Hepatocyte (in vitro differentiated cells): Measurements from ENCODE around the gene CNTNAP2. TPM values are rescaled to one million over a fixed set of nuclear protein-coding genes. Genes with fewer than 3 reads are reported as not detected.
A peak's percentile ranks its signal among the peaks of the same experiment; 100 is the strongest.

Source experiments
- DNase-seq: peaks from one replicate; pipeline ENCODE4 v3.0.0-alpha.2; 2016; ENCODE audit warnings: low spot score
- H2AFZ ChIP-seq: fragments of 200-600 bp; sonication (generic); 2 replicates; pipeline ENCODE4 v1.6.0; 2016; ENCODE audit warnings: antibody characterized with exemption, mild to moderate bottlenecking
- H3K27ac ChIP-seq: fragments of 200-600 bp; sonication (generic); 2 replicates; pipeline ENCODE4 v1.5.1; 2016; ENCODE audit warnings: mild to moderate bottlenecking
- H3K27me3 ChIP-seq: fragments of 200-600 bp; sonication (generic); 2 replicates; pipeline ENCODE4 v1.6.1; 2016
- H3K36me3 ChIP-seq: fragments of 200-600 bp; sonication (generic); replicated peaks from 2 replicates; pipeline ENCODE4 v1.5.1; 2016; ENCODE audit warnings: low read depth; ENCODE audit not compliant: insufficient read depth
- H3K4me1 ChIP-seq: fragments of 200-600 bp; sonication (generic); 2 replicates; pipeline ENCODE4 v1.5.1; 2016; ENCODE audit warnings: mild to moderate bottlenecking, moderate library complexity; ENCODE audit not compliant: insufficient read depth
- H3K4me2 ChIP-seq: fragments of 200-600 bp; sonication (generic); 2 replicates; pipeline ENCODE4 v1.6.0; 2016
- H3K4me3 ChIP-seq: fragments of 200-600 bp; sonication (generic); 2 replicates; pipeline ENCODE4 v1.5.1; 2016; ENCODE audit warnings: mild to moderate bottlenecking
- H3K79me2 ChIP-seq: fragments of 200-600 bp; sonication (generic); 2 replicates; pipeline ENCODE4 v1.6.0; 2017; ENCODE audit warnings: mild to moderate bottlenecking
- H3K9me2 ChIP-seq: fragments of 200-600 bp; sonication (generic); replicated peaks from 2 replicates; pipeline ENCODE4 v1.6.0; 2017; ENCODE audit warnings: mild to moderate bottlenecking; ENCODE audit not compliant: insufficient read depth
- H3K9me3 ChIP-seq: fragments of 200-600 bp; sonication (generic); 2 replicates; pipeline ENCODE4 v1.5.1; 2016; ENCODE audit warnings: low read depth, mild to moderate bottlenecking
- H4K20me1 ChIP-seq: fragments of 200-600 bp; sonication (generic); 2 replicates; pipeline ENCODE4 v1.6.0; 2016; ENCODE audit warnings: mild to moderate bottlenecking; ENCODE audit not compliant: insufficient read depth, poor library complexity, severe bottlenecking
- CTCF ChIP-seq: fragments of 200-600 bp; sonication (generic); IDR thresholded peaks from 2 replicates; pipeline ENCODE4 v1.5.1; 2016; ENCODE audit warnings: antibody characterized with exemption, mild to moderate bottlenecking; ENCODE audit not compliant: poor library complexity
- EZH2 ChIP-seq: fragments of 200-600 bp; sonication (generic); IDR thresholded peaks from 2 replicates; pipeline ENCODE4 v1.6.1; 2016; ENCODE audit warnings: antibody characterized with exemption, mild to moderate bottlenecking, borderline replicate concordance
- EZH2phosphoT487 ChIP-seq: fragments of 200-600 bp; sonication (generic); IDR thresholded peaks from one replicate; pipeline ENCODE4 v1.6.1; 2018; ENCODE audit warnings: antibody characterized with exemption, mild to moderate bottlenecking, low read depth, moderate library complexity; ENCODE audit not compliant: unreplicated experiment, severe bottlenecking
- WGBS: methylation state at CpG from one replicate; pipeline ENCODE4 v1.1.6; 2016; ENCODE audit warnings: low lambda C conversion rate; ENCODE audit errors: missing lambda C conversion rate; 5-methylcytosine and 5-hydroxymethylcytosine counted together
- polyA plus RNA-seq: library from polyadenylated mRNA; unstranded; fragments of >200 nt; fragmentation: Nextera tagmentation; extraction: Ambion mirVana; gene quantifications from 2 replicates; pipeline ENCODE4 v1.2.1, GENCODE V29; 2016
- total RNA-seq: library from RNA; depleted of rRNA; stranded (reverse); fragments of >200 nt; gene quantifications from 2 replicates; pipeline ENCODE4 v1.2.3, GENCODE V29; 2014

The CNTNAP2 gene
- total and polyA plus RNA-seq, 2 experiments from 2014 or later, result 7.5 to 14.7 TPM

DNA sequence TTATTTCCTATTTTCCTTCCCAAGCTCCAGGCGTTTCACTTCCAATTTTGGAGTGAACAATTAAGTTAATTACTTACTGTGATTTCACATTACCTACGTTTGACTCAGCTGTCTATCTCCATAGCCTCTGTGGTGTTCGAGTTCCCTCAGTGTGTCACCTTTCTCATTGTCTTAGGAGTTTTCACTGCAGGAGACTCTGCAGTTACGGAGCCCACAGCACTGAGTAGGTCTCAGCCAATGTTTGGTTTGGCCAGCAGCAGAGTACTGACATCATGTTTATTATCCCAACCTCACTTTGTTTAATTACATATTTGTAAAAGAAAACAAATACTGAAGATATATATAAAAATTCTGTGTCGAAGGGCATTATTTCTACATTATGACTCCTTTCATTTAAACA is 1123.9 kb downstream of the CNTNAP2 start:
- 64% methylated on average over 5 of the region's 5 CpGs for WGBS
- no peaks in the 10 kb centered on the region for H3K27me3 ChIP-seq
- no peak overlapping the region for H3K4me3 ChIP-seq
- TF ChIP-seq CTCF (no peak), EZH2 (no peak), EZH2phosphoT487 (no peak)
- no peaks in the 10 kb centered on the region for H3K4me1 ChIP-seq
- no peaks in the 10 kb centered on the region for H3K79me2 ChIP-seq
- H3K9me2 ChIP-seq, result no peaks in the 10 kb centered on the region
- H4K20me1 ChIP-seq, result no peaks in the 10 kb centered on the region
- H3K4me2 ChIP-seq, result no peak overlapping the region
- no peak for DNase-seq
- H3K36me3 ChIP-seq, result no peaks in the 10 kb centered on the region
- no peak overlapping the region for H2AFZ ChIP-seq
- no peaks in the 10 kb centered on the region for H3K9me3 ChIP-seq
- no peak overlapping the region for H3K27ac ChIP-seq

GRCh38 chr7:147245274-147245673 is 1128.7 kb downstream of the CNTNAP2 start:
- Histone ChIP-seq H3K9me3 (no peaks in the 10 kb centered on the region), H3K27me3 (no peaks in the 10 kb centered on the region), H3K79me2 (no peaks in the 10 kb centered on the region), H3K4me3 (no peak overlapping the region), H4K20me1 (no peaks in the 10 kb centered on the region), H3K27ac (no peak overlapping the region), H3K36me3 (no peaks in the 10 kb centered on the region), H2AFZ (no peak overlapping the region), H3K9me2 (no peaks in the 10 kb centered on the region), H3K4me1 (no peaks in the 10 kb centered on the region), H3K4me2 (no peak overlapping the region)
- TF ChIP-seq EZH2 (no peak), EZH2phosphoT487 (no peak), CTCF (peak; percentile 63)
- DNase-seq, result peak; percentile 64
- 36% methylated on average over 8 of the region's 8 CpGs for WGBS

DNA sequence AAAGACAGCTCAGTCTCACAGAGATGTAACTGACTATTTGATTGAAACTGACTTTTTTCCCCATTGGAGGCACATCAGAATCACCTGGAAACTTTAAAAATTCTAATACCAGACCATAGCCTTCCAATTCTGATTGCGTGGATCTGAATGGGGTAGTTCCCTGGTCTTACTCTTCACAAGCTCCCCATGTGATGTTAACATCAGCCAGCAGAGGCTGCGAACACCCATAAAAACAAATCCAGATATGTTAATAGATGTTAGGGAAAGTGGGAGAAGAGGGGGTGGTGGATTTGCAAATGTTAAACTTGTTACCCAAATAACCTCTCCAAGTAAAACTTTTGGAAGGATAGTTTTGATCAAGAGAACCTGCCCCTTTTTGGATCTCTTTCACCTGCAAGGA is 1133.4 kb downstream of the CNTNAP2 start:
- H3K27ac ChIP-seq, result no peak overlapping the region
- TF ChIP-seq EZH2phosphoT487 (no peak), EZH2 (no peak), CTCF (no peak)
- no peaks in the 10 kb centered on the region for H3K79me2 ChIP-seq
- no peak overlapping the region for H2AFZ ChIP-seq
- H3K4me1 ChIP-seq, result no peaks in the 10 kb centered on the region
- no peaks in the 10 kb centered on the region for H3K27me3 ChIP-seq
- no peak for DNase-seq
- WGBS, result 84% methylated on average over 2 of the region's 2 CpGs
- H3K9me2 ChIP-seq, result no peaks in the 10 kb centered on the region
- H4K20me1 ChIP-seq, result no peaks in the 10 kb centered on the region
- no peak overlapping the region for H3K4me2 ChIP-seq
- H3K36me3 ChIP-seq, result no peaks in the 10 kb centered on the region
- no peak overlapping the region for H3K4me3 ChIP-seq
- no peaks in the 10 kb centered on the region for H3K9me3 ChIP-seq
